GM23338 (cell line): ENCODE results near the gene UNC5C. TPM values are rescaled to one million over a fixed set of nuclear protein-coding genes. Genes with fewer than 3 reads are reported as not detected.

Experiments
- ATAC-seq: fragments of 200-7000 bp; cut with Tn5 transposase; 3 replicates; pipeline ENCODE4 v1.9.1; 2020
- DNase-seq: peaks from one replicate; pipeline ENCODE4 v3.0.0-alpha.2; 2015; ENCODE audit warnings: low spot score
- H2AFZ ChIP-seq: fragments of 200-600 bp; sonication (generic); 2 replicates; pipeline ENCODE4 v1.8.0; 2016; ENCODE audit warnings: antibody characterized with exemption, mild to moderate bottlenecking, moderate library complexity
- H3F3A ChIP-seq: fragments of 200-600 bp; sonication (generic); replicated peaks from 2 replicates; pipeline ENCODE4 v1.8.0; 2017; ENCODE audit warnings: antibody characterized with exemption, mixed run types, low read depth
- H3K27ac ChIP-seq: fragments of 200-600 bp; sonication (generic); 2 replicates; pipeline ENCODE4 v1.6.1; 2016; ENCODE audit warnings: low read depth
- H3K27me3 ChIP-seq: fragments of 200-600 bp; sonication (generic); 2 replicates; pipeline ENCODE4 v1.8.0; 2016; ENCODE audit warnings: mild to moderate bottlenecking, mixed run types, moderate library complexity; ENCODE audit not compliant: insufficient read depth
- H3K36me3 ChIP-seq: fragments of 200-600 bp; sonication (generic); 2 replicates; pipeline ENCODE4 v1.8.0; 2016; ENCODE audit warnings: mild to moderate bottlenecking; ENCODE audit not compliant: insufficient read depth
- H3K4me1 ChIP-seq: fragments of 200-600 bp; sonication (generic); 2 replicates; pipeline ENCODE4 v1.8.0; 2016; ENCODE audit warnings: mild to moderate bottlenecking, moderate library complexity; ENCODE audit not compliant: insufficient read depth
- H3K4me2 ChIP-seq: fragments of 200-600 bp; sonication (generic); 2 replicates; pipeline ENCODE4 v1.7.1; 2017; ENCODE audit warnings: mixed run types
- H3K4me3 ChIP-seq: fragments of 200-600 bp; sonication (generic); 2 replicates; pipeline ENCODE4 v1.6.1; 2016; ENCODE audit warnings: mixed run types
- H3K79me2 ChIP-seq: fragments of 200-600 bp; sonication (generic); replicated peaks from 2 replicates; pipeline ENCODE4 v1.8.0; 2017; ENCODE audit warnings: mild to moderate bottlenecking; ENCODE audit not compliant: insufficient read depth
- H3K9me2 ChIP-seq: fragments of 200-600 bp; sonication (generic); 2 replicates; pipeline ENCODE4 v1.8.0; 2017; ENCODE audit not compliant: insufficient read depth
- H4K20me1 ChIP-seq: fragments of 200-600 bp; sonication (generic); replicated peaks from 2 replicates; pipeline ENCODE4 v1.8.0; 2017; ENCODE audit warnings: mild to moderate bottlenecking; ENCODE audit not compliant: insufficient read depth
- H3K27ac Mint-ChIP-seq: 2 replicates; pipeline ENCODE4 v1.8.0; 2020; ENCODE audit warnings: inconsistent platforms, mild to moderate bottlenecking, moderate library complexity, mixed read lengths
- H3K27me3 Mint-ChIP-seq: 3 replicates; pipeline ENCODE4 v1.8.0; 2022; ENCODE audit warnings: low read depth, mild to moderate bottlenecking, moderate library complexity, mixed read lengths, inconsistent platforms; ENCODE audit not compliant: insufficient read depth, poor library complexity
- H3K36me3 Mint-ChIP-seq: 3 replicates; pipeline ENCODE4 v1.8.0; 2021; ENCODE audit warnings: low read depth, mild to moderate bottlenecking, inconsistent platforms, moderate library complexity, mixed read lengths
- H3K4me1 Mint-ChIP-seq: 3 replicates; pipeline ENCODE4 v1.8.0; 2020; ENCODE audit warnings: mild to moderate bottlenecking, inconsistent platforms, mixed read lengths
- H3K4me3 Mint-ChIP-seq: 3 replicates; pipeline ENCODE4 v1.8.0; 2021; ENCODE audit warnings: moderate library complexity, mild to moderate bottlenecking, inconsistent platforms, mixed read lengths
- H3K9me3 Mint-ChIP-seq: 3 replicates; pipeline ENCODE4 v1.8.0; 2020; ENCODE audit warnings: moderate library complexity, mild to moderate bottlenecking, inconsistent platforms, mixed read lengths
- CREB1 ChIP-seq: fragments of 250-450 bp; sonication (Bioruptor Pico); IDR thresholded peaks from 2 replicates; pipeline ENCODE4 v1.5.0; 2020; ENCODE audit warnings: low read depth, mild to moderate bottlenecking, moderate library complexity
- CTCF ChIP-seq, 2 experiments: fragments of 200-600 bp in 1 of 2; sonication (generic) in 1 of 2; conservative IDR thresholded peaks; 2 replicates each; pipeline versions ENCODE4 v1.5.1 to v1.6.1; 2016 to 2017; ENCODE audit warnings: antibody characterized with exemption in 2 of 2, low read depth in 2 of 2, mild to moderate bottlenecking in 2 of 2, moderate library complexity in 1 of 2
- EZH2 ChIP-seq: fragments of 200-600 bp; sonication (generic); IDR thresholded peaks from one replicate; pipeline ENCODE4 v1.8.0; 2017; ENCODE audit warnings: antibody characterized with exemption, mild to moderate bottlenecking, low read depth; ENCODE audit not compliant: unreplicated experiment
- EZH2phosphoT487 ChIP-seq: fragments of 200-600 bp; sonication (generic); IDR thresholded peaks from one replicate; pipeline ENCODE4 v1.8.1; 2018; ENCODE audit warnings: antibody characterized with exemption; ENCODE audit not compliant: unreplicated experiment
- JUNB ChIP-seq: IDR thresholded peaks from one replicate; pipeline ENCODE4 v1.6.1; 2016; ENCODE audit warnings: antibody characterized with exemption; ENCODE audit not compliant: unreplicated experiment
- NANOG ChIP-seq: IDR thresholded peaks from 2 replicates; pipeline ENCODE4 v1.6.1; 2016; ENCODE audit warnings: antibody characterized with exemption, borderline replicate concordance
- POLR2AphosphoS5 ChIP-seq: IDR thresholded peaks from 2 replicates; pipeline ENCODE4 v1.6.1; 2016; ENCODE audit warnings: antibody characterized with exemption, low read depth
- REST ChIP-seq: IDR thresholded peaks from one replicate; pipeline ENCODE4 v1.6.1; 2018; ENCODE audit warnings: antibody characterized with exemption; ENCODE audit not compliant: unreplicated experiment
- STAT1 ChIP-seq: IDR thresholded peaks from one replicate; pipeline ENCODE4 v1.6.1; 2016; ENCODE audit warnings: antibody characterized with exemption; ENCODE audit not compliant: unreplicated experiment
- ZNF114 ChIP-seq: fragments of 250-450 bp; sonication (Bioruptor Pico); IDR thresholded peaks from 2 replicates; pipeline ENCODE4 v1.5.0; 2020; ENCODE audit warnings: mild to moderate bottlenecking, moderate library complexity
- ZNF331 ChIP-seq: fragments of 250-450 bp; sonication (Bioruptor Pico); IDR thresholded peaks from 2 replicates; pipeline ENCODE4 v1.5.0; 2020; ENCODE audit warnings: low read depth, mild to moderate bottlenecking, moderate library complexity
- ZNF462 ChIP-seq: fragments of 250-450 bp; sonication (Bioruptor Pico); IDR thresholded peaks from 2 replicates; pipeline ENCODE4 v1.5.0; 2020; ENCODE audit warnings: mild to moderate bottlenecking, moderate library complexity
- polyA plus RNA-seq: library from polyadenylated mRNA; unstranded; fragments of >200 nt; fragmentation: Nextera tagmentation; extraction: Ambion mirVana; gene quantifications from 2 replicates; pipeline ENCODE4 v1.2.1, GENCODE V29; 2016
- total RNA-seq: library from RNA; depleted of rRNA; stranded (reverse); fragments of >200 nt; shearing (Covaris generic); gene quantifications from 2 replicates; pipeline ENCODE4 v1.2.3, GENCODE V29; 2014
- TF ChIP-seq, protein P1 (sequence below): IDR thresholded peaks from 2 replicates; pipeline ENCODE4 v1.6.1; 2016; ENCODE audit warnings: antibody characterized with exemption

Gene UNC5C
- total and polyA plus RNA-seq, 2 experiments from 2014 or later, result 0.08 to 0.21 TPM

DNA sequence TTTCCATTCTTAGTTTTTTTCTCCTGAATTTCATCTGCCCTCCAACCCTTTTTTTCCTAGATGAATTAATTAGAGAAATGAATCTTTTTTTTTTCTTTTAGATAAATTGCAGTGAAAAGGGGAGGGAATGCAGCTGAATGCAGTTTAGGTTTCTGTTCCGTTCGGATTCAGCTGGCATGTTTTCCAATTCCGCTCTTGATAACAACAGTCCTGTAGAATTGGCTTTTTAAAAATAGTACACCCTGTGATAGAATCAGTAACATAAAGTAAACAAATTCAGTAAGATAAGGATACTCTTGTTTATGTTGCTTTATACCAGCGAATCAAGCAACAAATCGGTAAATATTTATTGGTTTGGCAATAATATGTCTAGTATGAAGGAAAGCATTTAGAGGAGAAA lies 103.5 kb downstream of the UNC5C start:
- no peaks in the 10 kb centered on the region for H4K20me1 ChIP-seq
- TF ChIP-seq CREB1 (CRISPR knock-in tag) (no peak), JUNB (no peak), CTCF (conservative IDR thresholded peaks at IDR 0.05; ENCODE audit: low read depth in 2 of 2) (no peak), REST (no peak), NANOG (no peak), EZH2phosphoT487 (no peak), ZNF462 (CRISPR knock-in tag) (no peak), ZNF114 (no peak), ZNF331 (CRISPR knock-in tag) (no peak), EZH2 (no peak), POLR2AphosphoS5 (no peak), STAT1 (no peak)
- TF ChIP-seq, protein P1, sequence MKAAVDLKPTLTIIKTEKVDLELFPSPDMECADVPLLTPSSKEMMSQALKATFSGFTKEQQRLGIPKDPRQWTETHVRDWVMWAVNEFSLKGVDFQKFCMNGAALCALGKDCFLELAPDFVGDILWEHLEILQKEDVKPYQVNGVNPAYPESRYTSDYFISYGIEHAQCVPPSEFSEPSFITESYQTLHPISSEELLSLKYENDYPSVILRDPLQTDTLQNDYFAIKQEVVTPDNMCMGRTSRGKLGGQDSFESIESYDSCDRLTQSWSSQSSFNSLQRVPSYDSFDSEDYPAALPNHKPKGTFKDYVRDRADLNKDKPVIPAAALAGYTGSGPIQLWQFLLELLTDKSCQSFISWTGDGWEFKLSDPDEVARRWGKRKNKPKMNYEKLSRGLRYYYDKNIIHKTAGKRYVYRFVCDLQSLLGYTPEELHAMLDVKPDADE, result no peak
- no peak overlapping the region for H3K27ac Mint-ChIP-seq
- H3K4me3 ChIP-seq, result no peak overlapping the region
- H3K9me2 ChIP-seq, result no peaks in the 10 kb centered on the region
- peaks cover 5% of the 10 kb centered on the region; the same call in 2 of the 3 replicates for H3K4me1 Mint-ChIP-seq
- ATAC-seq, result no peak
- no peak overlapping the region for H3K27ac ChIP-seq
- H3K4me3 Mint-ChIP-seq, result no peak overlapping the region
- H3K9me3 Mint-ChIP-seq, result no peaks in the 10 kb centered on the region
- no peaks in the 10 kb centered on the region for H3K79me2 ChIP-seq
- H2AFZ ChIP-seq, result no peak overlapping the region; the same call in 1 of the 2 replicates
- peaks cover 2% of the 10 kb centered on the region for H3K27me3 Mint-ChIP-seq
- peaks cover 8% of the 10 kb centered on the region; the same call in 1 of the 2 replicates for H3K4me1 ChIP-seq
- no peaks in the 10 kb centered on the region for H3K27me3 ChIP-seq
- DNase-seq, result no peak
- no peaks in the 10 kb centered on the region for H3F3A ChIP-seq
- H3K36me3 ChIP-seq, result no peaks in the 10 kb centered on the region
- no peaks in the 10 kb centered on the region for H3K36me3 Mint-ChIP-seq
- H3K4me2 ChIP-seq, result no peak overlapping the region
